ENCODE results near the gene CALCR.
"Not testable (repeated sequence)": the region's sequence is repeated elsewhere in the genome, so short reads cannot be mapped to it uniquely, and the experiment has no call there.

CALCR gene

GRCh38 chr7:93574646-93575554 is at the start of gene CALCR:
Gene CALCR, minus strand, starts transcription at chr7:93574724. Its CDS starts 87,743 bp downstream, at chr7:93486981.
- no peak for DNase-seq

GRCh38 chr7:93623816-93624215 is 49.3 kb upstream of the CALCR start:
- DNase-seq, result no peak

- DNase-seq, result no peak
Measured at GRCh38 chr7:93622036-93623033, 47.8 kb upstream of the CALCR start.

GRCh38 chr7:93620864-93621263 is 46.3 kb upstream of the CALCR start:
- no peak for DNase-seq

GRCh38 chr7:93620057-93620456 is 45.5 kb upstream of the CALCR start:
- no peak for DNase-seq

- DNase-seq, result no peak
Measured at GRCh38 chr7:93601363-93601762, 26.8 kb upstream of the CALCR start.

GRCh38 chr7:93594250-93594649 is 19.7 kb upstream of the CALCR start:
- no peak for DNase-seq

GRCh38 chr7:93592588-93593266 is 18.2 kb upstream of the CALCR start:
- DNase-seq, result no peak

- not testable (repeated sequence) for DNase-seq
Measured at GRCh38 chr7:93591224-93592050, 16.9 kb upstream of the CALCR start.

GRCh38 chr7:93586479-93586865 is 11.9 kb upstream of the CALCR start:
- DNase-seq, result not testable (repeated sequence)

GRCh38 chr7:93585694-93586478 is 11.4 kb upstream of the CALCR start:
- not testable (repeated sequence) for DNase-seq

- DNase-seq, result no peak
Measured at GRCh38 chr7:93579431-93579830, 4.9 kb upstream of the CALCR start.

GRCh38 chr7:93578762-93579161 is 4.2 kb upstream of the CALCR start:
- no peak for DNase-seq

- DNase-seq, result no peak
Measured at GRCh38 chr7:93575555-93576399, 1.3 kb upstream of the CALCR start.

GRCh38 chr7:93574269-93574645 is 267 bp downstream of the CALCR start:
- no peak for DNase-seq

- DNase-seq, result no peak
Measured at GRCh38 chr7:93569189-93569588, 5.3 kb downstream of the CALCR start.

GRCh38 chr7:93566876-93567275 is 7.6 kb downstream of the CALCR start:
- DNase-seq, result no peak

GRCh38 chr7:93563584-93563983 is 10.9 kb downstream of the CALCR start:
- no peak for DNase-seq

- DNase-seq, result no peak
Measured at GRCh38 chr7:93562936-93563335, 11.6 kb downstream of the CALCR start.

- no peak for DNase-seq
Measured at GRCh38 chr7:93562106-93562505, 12.4 kb downstream of the CALCR start.

Measured in activated CD4-positive, alpha-beta T cell treated with anti-CD3 and anti-CD28 coated beads for 48 hours (primary cell).